Left lung (tissue), 10 donors: Measurements from ENCODE around the gene TNP1. TPM values are rescaled to one million over a fixed set of nuclear protein-coding genes. Genes with fewer than 3 reads are reported as not detected.

Experiments
- ATAC-seq: fragments of 200-7000 bp; cut with Tn5 transposase; one replicate; pipeline ENCODE4 v1.9.1; 2020; ENCODE audit warnings: moderate library complexity
- DNase-seq, 4 donors: peaks; one replicate each; pipeline ENCODE4 v3.0.0-alpha.2; 2013 to 2020
- H3K27ac ChIP-seq, 2 donors: fragments of 200-600 bp; sonication (generic) in 1 of 2; one replicate each; pipeline versions ENCODE4 v1.5.0 to v1.8.0; 2020 to 2021
- H3K27me3 ChIP-seq, 2 donors: fragments of 200-600 bp; sonication (generic) in 1 of 2; one replicate each; pipeline versions ENCODE4 v1.5.0 to v1.8.0; 2020 to 2021
- H3K36me3 ChIP-seq, 2 donors: fragments of 200-600 bp; sonication (generic) in 1 of 2; one replicate each; pipeline versions ENCODE4 v1.5.0 to v1.8.0; 2020 to 2021
- H3K4me1 ChIP-seq, 2 donors: fragments of 200-600 bp; one replicate each; pipeline ENCODE4 v1.8.0; 2021
- H3K4me3 ChIP-seq, 2 donors: fragments of 200-600 bp; sonication (generic) in 1 of 2; one replicate each; pipeline versions ENCODE4 v1.5.0 to v1.8.0; 2020 to 2021; ENCODE audit warnings: mild to moderate bottlenecking in 1 of 2
- H3K9me3 ChIP-seq, 2 donors: fragments of 200-600 bp; sonication (generic) in 1 of 2; one replicate each; pipeline versions ENCODE4 v1.5.0 to v1.8.0; 2020 to 2021
- intact Hi-C, 2 donors: fragments of 100-400 bp; cut with DNase I; formaldehyde crosslinking; loops; one replicate each; pipeline versions ENCODE4 v1.11.2 to v1.14.2; 2022
- polyA plus RNA-seq, 6 donors: library from polyadenylated mRNA; unstranded; fragments of 120-200 nt; gene quantifications; one replicate each; pipeline ENCODE4 v1.2.1, GENCODE V29; 2013; ENCODE audit not compliant: insufficient read length in 6 of 6
- total RNA-seq, 2 donors: library from RNA; stranded (reverse); fragmentation: NEBNext Ultra II Directional; extraction: Animal tissue kit (Norgen Biotek cat#: 25700); gene quantifications; one replicate each; pipeline ENCODE4 v1.2.1, GENCODE V29; 2021
- TF ChIP-seq, protein P1 (sequence below), 2 donors: fragments of 200-600 bp; sonication (generic) in 1 of 2; IDR thresholded peaks; one replicate each; pipeline versions ENCODE4 v1.5.0 to v1.8.0; 2021; ENCODE audit warnings: antibody characterized with exemption in 2 of 2
- donor health status: DM: no; HTN: yes; CAD: no.
- donor health status: DM: no; HTN: no; CAD: no.

TNP1 gene
- total and polyA plus RNA-seq, 8 donors: not detected

DNA sequence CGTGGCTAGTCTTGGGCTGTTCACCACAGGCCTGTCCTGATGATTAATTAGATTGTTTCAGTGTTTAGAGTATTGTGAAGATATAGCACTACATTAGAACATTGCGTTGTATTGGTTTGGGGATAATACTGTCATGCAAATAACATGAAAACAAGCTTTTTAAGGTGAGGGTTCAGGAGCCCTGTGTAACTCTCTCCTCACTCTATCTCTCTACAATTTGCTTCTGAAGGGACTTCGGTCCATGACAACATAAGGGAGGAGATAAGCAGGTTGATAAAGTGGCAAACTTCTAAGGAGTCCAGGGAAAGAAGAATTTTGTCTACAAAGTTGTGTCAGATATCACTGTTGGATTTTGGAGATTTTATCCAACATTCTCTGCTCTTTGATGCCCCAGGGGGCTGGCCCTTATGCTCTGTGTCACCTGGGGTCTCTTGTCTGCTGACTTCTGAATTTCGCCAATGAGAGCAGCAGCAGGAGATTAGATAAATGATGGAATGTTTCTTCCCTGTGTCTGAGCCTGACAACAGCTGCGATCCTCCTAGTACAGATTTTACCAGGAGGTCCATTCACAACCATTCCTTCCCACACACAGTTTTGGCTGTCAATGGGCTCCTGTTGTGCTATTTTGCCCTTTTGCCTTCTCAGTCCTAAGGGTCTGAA lies 3.3 kb downstream of the TNP1 start:
- H3K9me3 ChIP-seq: no peaks in the 10 kb centered on the region
- H3K27me3 ChIP-seq: no peaks in the 10 kb centered on the region
- H3K27ac ChIP-seq: no peak overlapping the region
- TF ChIP-seq, protein P1, sequence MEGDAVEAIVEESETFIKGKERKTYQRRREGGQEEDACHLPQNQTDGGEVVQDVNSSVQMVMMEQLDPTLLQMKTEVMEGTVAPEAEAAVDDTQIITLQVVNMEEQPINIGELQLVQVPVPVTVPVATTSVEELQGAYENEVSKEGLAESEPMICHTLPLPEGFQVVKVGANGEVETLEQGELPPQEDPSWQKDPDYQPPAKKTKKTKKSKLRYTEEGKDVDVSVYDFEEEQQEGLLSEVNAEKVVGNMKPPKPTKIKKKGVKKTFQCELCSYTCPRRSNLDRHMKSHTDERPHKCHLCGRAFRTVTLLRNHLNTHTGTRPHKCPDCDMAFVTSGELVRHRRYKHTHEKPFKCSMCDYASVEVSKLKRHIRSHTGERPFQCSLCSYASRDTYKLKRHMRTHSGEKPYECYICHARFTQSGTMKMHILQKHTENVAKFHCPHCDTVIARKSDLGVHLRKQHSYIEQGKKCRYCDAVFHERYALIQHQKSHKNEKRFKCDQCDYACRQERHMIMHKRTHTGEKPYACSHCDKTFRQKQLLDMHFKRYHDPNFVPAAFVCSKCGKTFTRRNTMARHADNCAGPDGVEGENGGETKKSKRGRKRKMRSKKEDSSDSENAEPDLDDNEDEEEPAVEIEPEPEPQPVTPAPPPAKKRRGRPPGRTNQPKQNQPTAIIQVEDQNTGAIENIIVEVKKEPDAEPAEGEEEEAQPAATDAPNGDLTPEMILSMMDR (IDR thresholded peaks at IDR 0.05): no peak
- ATAC-seq (no peak), DNase-seq (no peak)
- no peak overlapping the region for H3K4me3 ChIP-seq
- intact Hi-C loops: no loop called here
- no peaks in the 10 kb centered on the region for H3K36me3 ChIP-seq
- no peaks in the 10 kb centered on the region for H3K4me1 ChIP-seq

- ATAC-seq (no peak), DNase-seq (no peak)
- H3K36me3 ChIP-seq: no peaks in the 10 kb centered on the region
- no peaks in the 10 kb centered on the region for H3K9me3 ChIP-seq
- intact Hi-C loops: no loop called here
- H3K27me3 ChIP-seq: no peaks in the 10 kb centered on the region
- no peak overlapping the region for H3K4me3 ChIP-seq
- no peaks in the 10 kb centered on the region for H3K4me1 ChIP-seq
- H3K27ac ChIP-seq: no peak overlapping the region
- TF ChIP-seq, protein P1 (IDR thresholded peaks at IDR 0.05): no peak
Measured at GRCh38 chr2:216855605-216856004, 4.3 kb downstream of the TNP1 start.

- TF ChIP-seq, protein P1 (IDR thresholded peaks at IDR 0.05): no peak
- H3K27ac ChIP-seq: no peak overlapping the region
- intact Hi-C loops: no loop called here
- H3K4me3 ChIP-seq: no peak overlapping the region
- H3K36me3 ChIP-seq: no peaks in the 10 kb centered on the region
- H3K4me1 ChIP-seq: no peaks in the 10 kb centered on the region
- no peaks in the 10 kb centered on the region for H3K27me3 ChIP-seq
- no peaks in the 10 kb centered on the region for H3K9me3 ChIP-seq
- ATAC-seq (no peak), DNase-seq (no peak)
Measured at GRCh38 chr2:216855079-216855478, 4.8 kb downstream of the TNP1 start.

DNA sequence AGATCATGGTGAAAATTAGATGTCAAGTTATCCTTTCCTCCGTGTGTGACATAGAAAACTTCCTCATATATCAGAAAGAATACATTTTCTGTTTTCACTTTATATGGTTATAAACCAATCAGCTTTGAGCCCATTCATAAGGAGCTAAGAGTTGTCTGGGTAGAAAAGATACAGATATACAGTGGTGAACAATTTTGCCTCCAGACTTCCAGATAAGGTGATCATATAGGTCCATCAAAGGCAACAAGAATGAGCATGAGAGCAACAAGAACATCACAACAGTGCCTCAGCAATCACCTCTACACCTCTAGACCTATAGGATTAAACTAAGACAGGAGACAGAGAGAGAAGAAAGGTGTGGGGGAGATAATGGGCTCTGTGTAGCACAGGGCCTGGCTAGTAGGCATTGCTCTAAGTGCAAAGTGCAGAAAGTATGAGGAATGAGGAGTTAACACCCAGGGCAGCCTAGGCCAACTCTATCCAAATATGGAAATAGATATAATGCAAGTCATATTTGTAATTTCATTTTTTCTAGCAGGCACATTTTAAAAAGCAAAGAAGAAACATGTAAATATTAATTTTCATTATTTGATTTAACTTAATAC lies 8.3 kb downstream of the TNP1 start:
- no peaks in the 10 kb centered on the region for H3K27me3 ChIP-seq
- intact Hi-C loops: no loop called here
- TF ChIP-seq, protein P1 (IDR thresholded peaks at IDR 0.05): no peak
- H3K36me3 ChIP-seq: no peaks in the 10 kb centered on the region
- H3K4me3 ChIP-seq: no peak overlapping the region
- ATAC-seq (no peak), DNase-seq (no peak)
- H3K4me1 ChIP-seq: no peaks in the 10 kb centered on the region
- H3K9me3 ChIP-seq: no peaks in the 10 kb centered on the region
- H3K27ac ChIP-seq: no peak overlapping the region

DNA sequence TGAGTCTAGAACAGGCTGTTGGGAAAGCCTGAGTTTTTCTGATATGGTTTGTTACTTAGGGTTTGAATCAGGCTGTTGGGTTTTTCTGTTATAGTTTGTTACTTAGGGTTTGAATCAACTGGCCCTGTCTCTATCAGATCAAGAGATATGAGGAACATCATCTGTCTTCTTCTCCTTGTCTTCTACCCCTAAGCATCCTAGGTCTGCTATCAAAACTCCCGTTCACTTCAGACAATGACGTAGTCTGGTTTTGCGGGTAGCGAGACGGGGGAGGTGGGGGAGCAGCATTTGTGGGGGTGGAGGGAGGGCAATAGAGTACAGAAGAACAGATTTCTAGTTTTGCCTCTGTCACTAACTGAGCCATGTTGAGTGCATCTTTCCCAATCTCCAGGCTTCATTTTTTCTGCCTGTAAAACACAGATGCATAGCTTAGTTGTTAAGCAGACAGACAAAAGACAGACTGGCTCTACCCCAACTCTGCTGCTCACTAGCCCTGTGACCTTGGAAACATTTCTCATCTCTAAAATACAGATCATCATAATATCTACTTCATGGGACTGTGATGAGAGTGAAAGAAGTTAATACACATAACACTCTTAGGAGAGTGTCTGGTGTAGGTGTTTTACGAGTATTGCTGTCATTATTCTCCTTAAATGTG lies 9.1 kb downstream of the TNP1 start:
- intact Hi-C loops: no loop called here
- TF ChIP-seq, protein P1 (IDR thresholded peaks at IDR 0.05): no peak
- DNase-seq (no peak), ATAC-seq (no peak)
- H3K27me3 ChIP-seq: no peaks in the 10 kb centered on the region
- no peak overlapping the region for H3K27ac ChIP-seq
- H3K4me1 ChIP-seq: no peaks in the 10 kb centered on the region
- no peaks in the 10 kb centered on the region for H3K36me3 ChIP-seq
- no peak overlapping the region for H3K4me3 ChIP-seq
- no peaks in the 10 kb centered on the region for H3K9me3 ChIP-seq
